GM10266 (cell line): ENCODE data around the gene MCRIP2.

Source experiments
- DNase-seq: peaks from one replicate; pipeline ENCODE4 v3.0.0; 2012; ENCODE audit errors: extremely low spot score
- CTCF ChIP-seq: IDR thresholded peaks from 2 replicates; pipeline ENCODE4 v1.5.1; 2012; ENCODE audit warnings: mild to moderate bottlenecking, low read depth; ENCODE audit not compliant: control insufficient read depth, insufficient read depth; ENCODE audit errors: missing control alignments

MCRIP2 gene

DNA sequence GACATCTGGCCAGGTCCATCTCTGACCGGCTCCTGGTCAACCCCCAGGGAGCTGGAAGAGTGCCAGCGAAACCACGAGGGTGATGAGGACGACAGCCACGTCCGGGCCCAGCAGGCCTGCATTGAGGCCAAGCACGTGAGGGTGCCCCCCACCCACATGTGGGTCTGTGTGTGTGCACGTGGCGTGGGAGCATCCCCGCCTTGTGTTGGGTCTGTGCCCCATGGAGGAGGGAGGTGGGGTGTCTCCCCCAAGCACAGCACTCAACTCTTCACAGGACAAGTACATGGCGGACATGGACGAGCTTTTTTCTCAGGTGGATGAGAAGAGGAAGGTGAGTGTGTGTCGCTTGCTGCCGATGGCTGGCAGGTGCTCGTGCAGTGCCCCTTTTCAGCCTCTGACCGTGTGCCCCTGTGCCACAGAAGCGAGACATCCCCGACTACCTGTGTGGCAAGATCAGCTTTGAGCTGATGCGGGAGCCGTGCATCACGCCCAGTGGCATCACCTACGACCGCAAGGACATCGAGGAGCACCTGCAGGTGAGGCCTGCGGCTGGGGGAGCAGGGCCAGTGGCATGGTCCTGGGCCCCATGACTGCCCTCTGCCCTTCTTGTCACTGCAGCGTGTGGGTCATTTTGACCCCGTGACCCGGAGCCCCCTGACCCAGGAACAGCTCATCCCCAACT is 40.3 kb downstream of the MCRIP2 start:
- no peak for DNase-seq

DNA sequence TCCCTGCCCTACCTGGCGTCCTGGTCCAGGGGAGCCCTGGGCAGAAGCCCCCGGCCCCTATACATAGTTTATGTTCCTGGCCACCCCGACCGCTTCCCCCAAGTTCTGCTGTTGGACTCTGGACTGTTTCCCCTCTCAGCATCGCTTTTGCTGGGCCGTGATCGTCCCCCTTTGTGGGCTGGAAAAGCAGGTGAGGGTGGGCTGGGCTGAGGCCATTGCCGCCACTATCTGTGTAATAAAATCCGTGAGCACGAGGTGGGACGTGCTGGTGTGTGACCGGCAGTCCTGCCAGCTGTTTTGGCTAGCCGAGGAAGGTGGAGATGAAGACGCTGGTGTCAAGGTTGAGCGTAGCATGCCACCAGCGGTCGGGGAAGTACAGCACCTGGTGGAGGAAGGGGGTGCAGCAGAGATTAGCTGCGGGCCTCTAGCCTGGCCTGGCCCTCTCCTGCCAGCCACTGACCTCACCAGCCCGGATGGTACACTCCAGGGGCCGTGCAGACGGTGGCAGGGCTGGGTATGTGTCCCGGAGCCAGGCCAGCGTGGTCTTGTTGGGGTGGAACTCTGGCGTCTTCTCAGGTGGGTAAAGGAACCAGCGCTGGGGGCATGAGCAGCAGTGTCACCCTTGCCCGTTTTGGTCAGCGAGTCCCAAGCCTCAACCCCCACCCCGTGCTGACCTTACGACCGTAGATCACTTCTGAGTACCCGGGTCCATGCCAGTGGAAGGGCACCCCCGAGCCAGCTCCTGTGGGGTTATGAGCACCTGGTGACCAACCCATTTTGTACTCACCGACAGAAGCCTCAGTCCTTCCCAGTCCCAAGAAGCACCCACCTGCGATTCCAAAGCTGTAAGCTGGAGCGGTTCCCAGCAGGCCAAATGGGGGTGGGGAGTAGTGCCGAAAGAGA is 41.1 kb downstream of the MCRIP2 start:
- DNase-seq = no peak
- no peak for TF ChIP-seq CTCF

More for the DNA sequence above, 40.3 kb downstream of the MCRIP2 start:
- TF ChIP-seq CTCF = no peak

- DNase-seq = no peak
- TF ChIP-seq CTCF = no peak
These were observed 41.9 kb downstream of the MCRIP2 start for GRCh38 chr16:683396-684070.

DNA sequence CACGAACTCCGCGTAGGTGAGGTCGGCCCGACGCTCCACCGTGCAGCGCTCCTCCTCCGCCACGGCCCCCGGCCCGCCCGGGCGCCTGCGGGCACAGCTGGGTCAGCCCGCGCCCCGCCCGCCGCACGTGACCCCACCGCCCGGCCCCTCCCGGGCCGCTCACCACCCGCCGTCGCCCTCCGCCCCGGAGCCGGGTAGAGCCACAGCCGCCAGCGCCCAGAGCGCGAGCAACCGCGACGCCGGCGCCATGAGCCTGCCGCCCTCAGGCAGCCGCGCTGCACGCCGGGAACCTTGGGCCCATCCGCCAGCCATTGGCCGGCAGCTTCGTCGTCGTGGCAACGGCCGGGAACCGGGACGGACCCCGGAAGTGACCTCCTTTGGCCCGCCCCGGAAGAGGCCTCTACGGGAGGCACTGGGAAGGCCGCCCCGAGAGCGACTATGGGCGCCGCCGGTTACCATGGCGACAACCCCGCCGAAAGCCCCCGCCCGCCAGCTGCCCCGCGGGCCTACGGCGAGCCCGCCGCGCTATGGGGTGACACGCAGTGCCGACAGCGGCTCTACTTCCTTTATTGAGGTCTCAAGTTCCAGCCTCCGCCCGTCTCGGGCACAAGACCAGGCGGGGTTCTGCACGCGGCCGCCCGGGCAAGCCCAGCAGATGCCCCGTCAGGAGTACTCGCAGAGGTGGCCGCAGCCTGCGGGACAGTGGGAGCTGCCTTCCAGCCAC is 42.6 kb downstream of the MCRIP2 start, which contains the start of gene JMJD8:
TSS of gene JMJD8 (minus strand) at position 264 of the 724 bp plus-strand sequence. CDS start at position 249, 15 bp downstream.
- no peak for TF ChIP-seq CTCF
- DNase-seq = peak; percentile 99

DNA sequence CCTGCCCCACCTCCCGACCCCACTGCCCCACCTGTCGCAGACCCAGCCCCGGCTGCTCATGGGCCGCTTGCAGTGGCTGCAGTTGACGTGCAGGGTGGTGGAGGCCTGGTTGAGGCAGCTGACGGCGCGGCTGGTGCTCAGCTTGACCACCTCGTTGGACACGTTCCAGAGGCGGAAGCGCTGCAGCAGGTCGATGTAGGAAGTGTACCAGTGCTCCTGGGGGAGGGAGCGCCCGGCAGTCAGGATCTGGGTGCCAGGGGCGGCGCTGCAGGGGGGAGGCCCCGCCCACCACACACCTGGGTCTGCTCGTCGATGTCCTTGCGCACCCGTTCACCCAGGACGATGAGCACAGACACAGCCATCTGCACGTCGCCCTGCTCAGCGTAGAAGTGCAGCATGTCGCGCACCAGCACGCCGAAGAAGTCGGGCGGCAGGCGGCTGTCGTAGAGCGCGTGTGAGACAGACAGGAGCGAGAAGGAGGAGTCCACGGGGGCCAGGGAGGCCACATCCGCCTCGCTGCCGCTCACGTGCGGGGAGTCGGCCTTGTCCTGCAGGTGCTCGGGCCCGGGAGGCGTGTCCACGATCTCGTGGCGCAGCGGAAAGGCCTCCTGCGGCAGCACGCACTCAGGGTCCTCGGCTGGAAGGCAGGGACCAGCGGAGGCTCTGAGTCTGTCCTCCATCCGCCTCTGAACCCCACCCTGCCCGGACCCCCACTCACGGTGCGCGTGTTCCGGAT is 43.5 kb downstream of the MCRIP2 start:
- DNase-seq = no peak
- TF ChIP-seq CTCF = no peak

DNA sequence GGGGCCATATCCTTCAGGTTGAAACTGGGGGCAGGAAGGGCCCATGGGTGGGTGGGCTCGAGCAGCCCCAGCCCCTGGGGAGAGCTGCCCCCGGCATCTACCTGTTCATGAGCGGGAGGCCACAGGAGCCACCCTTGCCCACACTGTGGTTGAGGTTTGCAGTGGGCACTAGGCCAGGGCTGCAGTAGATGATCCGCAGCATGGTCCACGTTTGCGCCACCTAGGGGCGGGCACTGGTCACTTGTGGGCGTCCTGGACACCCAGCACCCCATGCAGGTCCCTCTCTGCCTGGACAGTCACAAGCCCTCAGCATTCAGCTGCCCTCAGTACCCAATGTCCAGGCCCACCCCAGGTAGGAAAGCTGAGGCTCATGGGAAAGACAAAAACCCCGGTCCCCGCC is 44.3 kb downstream of the MCRIP2 start:
- TF ChIP-seq CTCF = peak; percentile 46
- no peak for DNase-seq
